NCI-H2107 (cell line): Measurements from ENCODE around the gene SMARCB1.

Source experiments
- DNase-seq: peaks from one replicate; lab custom pipeline; 2025; lab: John Stamatoyannopoulos, UW

SMARCB1 gene

DNA sequence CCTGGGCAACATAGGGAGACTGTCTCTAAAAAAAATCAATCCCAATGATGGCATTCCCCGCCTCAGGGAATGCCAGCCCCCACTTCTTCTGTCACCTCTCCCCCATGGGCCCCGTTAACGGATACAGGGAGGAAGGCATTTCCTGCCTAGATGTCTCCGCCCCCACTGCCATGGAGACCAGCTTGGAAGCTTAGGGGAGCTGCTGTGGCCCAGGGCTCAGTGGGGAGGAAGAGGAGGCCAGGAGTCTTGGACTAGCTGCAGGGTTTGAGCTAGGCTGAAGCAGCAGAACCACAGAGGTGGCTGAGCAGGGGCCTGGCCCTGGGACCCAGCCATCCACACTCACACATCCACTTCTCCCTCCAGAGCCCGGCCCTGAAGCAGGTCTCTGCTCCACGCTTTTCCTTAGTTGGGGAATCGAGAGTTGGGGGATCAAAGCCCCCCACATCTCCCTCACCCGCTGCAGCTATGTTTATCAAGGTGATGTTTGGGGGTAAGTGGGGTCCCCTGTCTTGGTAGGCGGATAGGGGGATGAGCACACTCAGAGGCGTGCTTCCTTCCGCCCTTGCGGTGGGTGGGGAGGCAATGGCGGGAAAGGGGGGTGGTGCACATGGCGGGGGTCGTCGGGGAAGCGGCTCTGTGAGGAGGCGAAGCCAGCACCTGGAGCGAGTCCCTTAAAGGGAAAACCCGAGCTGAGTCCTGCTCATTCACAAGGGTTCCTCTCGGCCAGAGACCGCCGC lies 23.8 kb upstream of the SMARCB1 start, which contains the start of gene C22orf15:
Gene C22orf15, plus strand, starts transcription at position 149 of the 737 bp plus-strand sequence. Its CDS starts 317 bp downstream, at position 466.
- no peak for DNase-seq

DNA sequence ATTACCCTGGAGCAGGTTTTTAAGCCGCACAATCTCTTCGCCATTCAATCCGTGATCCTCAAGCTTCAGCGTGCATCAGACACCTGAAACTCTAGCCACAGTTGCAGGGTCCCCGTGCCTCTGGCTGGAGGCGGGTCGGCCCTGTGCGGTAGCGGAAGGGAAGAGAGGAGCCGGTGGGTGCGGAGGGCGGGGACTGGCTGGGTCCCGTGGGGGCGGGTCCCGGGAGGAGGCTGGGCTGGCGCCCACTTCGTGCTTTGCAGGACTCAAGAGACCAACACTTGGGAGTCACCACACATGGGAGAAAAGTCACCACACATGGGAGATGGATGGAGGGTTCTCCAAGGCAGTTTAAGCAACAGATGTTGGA lies 23.2 kb upstream of the SMARCB1 start:
- no peak for DNase-seq

DNA sequence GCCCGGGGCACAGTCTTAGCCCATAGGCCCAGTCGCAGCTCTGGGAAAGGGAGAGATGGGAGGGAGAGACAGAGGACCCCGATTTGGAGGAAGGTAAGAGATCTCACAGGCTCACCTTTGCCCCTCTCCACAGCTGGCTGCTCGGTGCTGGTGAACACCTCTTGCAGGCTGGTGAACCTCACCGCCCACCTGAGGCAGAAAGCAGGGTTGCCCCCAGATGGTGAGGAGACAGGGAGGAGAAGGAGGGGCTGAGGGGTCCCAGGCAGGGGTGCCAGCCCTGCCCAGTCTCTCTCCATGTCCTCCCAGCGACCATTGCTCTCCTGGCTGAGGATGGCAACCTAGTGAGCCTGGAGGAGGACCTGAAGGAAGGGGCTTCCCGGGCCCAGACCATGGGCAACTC lies 22.8 kb upstream of the SMARCB1 start:
- no peak for DNase-seq

DNA sequence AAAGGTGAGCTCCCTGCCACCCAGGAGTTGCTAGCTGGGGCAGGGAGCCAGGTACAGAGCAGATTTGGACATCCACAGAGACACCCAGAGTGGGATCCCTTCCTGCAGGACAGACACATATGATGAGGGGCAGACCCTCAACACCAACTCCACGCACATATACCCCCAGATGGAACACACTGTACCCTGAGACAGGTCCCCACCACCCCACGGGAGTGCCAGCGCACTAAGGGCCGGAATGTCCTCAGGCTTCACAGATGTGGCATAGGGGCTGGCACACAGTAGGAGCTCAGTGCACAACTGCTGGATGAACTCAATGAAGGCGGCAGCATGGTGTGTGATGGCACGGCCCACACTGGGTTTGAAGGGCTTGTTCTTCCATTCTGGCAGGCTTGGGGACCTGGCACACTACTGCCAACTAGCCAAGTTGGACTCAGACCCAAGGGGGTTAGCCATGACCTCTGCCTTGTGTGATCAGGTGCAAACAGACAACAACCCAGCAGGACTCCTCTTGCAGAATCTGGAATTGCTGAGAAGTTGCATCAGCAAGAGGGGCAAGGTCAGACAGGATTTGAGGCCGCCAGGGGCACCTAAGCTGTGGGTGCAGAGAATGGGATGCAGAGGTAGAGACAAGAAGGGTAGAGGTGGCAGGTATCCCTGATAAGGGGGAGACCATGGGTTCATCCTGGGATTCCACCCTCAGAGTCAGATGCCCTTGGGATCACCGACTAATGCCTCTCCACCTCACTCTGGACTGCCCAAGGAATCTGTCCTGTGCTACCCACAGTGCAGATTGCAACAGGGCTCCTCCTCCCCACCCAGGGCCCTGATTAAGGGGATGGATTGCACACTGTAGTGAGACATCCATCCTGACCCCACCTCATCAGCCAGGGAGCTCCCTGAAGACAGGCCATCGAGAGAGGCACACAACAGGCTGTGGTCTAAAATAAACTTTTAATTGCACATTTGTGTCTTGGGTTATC lies 21.6 kb upstream of the SMARCB1 start:
- no peak for DNase-seq

DNA sequence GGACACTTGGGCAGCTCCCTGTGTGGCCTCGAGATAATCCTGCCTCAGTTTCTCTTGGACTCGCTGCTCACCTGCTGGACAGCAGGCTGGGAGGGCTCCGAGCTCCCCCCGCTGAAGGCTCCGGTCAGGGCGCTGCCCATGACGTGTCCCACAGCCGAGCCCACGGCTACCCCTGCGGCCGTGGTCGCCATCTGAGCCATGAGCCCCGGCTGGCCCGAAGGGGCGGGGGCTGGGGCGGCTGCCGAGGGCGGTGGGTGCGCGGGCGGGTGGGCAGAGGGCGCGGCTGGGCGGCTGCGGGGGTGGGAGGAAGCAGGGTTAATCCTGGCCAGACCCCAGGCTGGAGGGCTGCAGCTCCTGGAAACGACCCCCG lies 19.5 kb upstream of the SMARCB1 start:
- DNase-seq = no peak

DNA sequence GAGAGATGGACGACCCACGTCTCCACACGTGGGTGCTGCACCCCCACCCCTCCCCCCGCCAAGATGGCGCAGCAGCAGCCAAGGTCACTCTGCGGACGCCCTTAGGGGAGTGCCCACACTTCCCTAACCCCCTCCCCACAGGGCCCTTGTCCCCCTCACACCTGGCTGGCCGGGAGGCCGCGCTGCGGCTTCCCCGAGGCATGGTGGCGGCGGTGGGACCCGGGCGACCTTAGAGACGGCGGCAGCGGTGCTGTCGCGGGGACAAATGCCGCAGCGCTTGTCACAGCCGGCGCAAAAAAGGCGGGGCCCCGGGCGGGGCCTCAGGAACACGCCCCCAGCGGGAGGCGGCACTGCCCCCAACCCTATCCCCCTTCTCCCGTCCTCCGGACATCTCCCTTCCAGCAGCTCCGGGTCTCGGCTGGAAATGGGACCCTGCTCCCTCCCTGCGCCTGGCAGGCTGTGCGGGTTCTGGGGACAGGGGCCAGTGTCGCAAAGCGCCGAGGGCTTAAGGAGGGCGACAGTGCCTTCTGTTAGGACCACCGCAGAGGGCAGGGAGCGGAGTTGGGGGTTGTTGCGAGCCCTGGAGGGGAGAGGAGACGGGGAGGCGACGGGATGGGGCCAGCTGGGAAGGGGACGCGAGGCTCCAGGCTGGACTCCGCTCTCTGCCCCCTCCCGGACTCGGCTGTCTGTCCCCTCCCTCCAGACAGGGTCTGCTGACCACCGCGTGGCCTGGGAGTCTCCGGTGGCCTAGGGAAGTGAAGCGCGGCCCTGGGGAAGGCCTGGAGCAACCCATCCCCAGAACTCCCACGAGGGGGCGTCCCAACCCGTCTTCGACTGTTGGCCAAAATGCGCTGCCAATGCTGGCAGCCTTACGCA lies 18.9 kb upstream of the SMARCB1 start, which contains the start of gene CHCHD10:
Gene CHCHD10, minus strand, starts transcription at position 300 of the 876 bp plus-strand sequence. Its CDS starts 98 bp downstream, at position 202.
- DNase-seq = peak; percentile 45

DNA sequence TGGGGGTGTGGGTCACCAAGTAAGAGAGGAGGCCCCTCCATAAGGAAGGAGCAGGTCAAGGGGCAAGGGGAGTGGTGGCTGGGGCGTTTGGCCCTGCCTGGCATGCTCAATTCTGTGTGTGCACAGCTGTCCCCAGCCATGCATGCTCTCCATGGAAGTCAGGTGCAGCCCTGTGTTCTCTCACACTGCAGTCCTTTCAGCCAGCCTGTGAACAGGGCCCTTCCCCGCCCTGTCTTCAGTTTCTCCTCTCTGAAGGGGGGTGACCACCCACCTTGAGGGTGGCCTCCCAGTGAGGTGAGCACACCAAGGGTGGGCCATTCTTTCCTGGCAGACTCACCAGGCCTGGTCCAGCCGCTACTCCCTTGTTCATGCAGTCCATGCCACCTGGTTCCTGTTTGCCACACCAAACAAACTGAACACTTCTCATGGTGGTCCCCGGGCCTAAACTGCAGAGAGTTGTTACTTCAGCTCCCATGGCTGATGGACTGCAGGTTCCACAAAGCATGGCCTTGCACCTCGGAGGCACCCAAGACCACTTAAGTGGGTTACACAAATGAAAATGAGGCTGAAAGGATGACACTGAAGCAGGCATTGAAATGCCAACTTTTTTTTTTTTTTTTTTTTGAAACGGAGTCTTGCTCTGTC lies 17.3 kb upstream of the SMARCB1 start:
- DNase-seq = no peak

DNA sequence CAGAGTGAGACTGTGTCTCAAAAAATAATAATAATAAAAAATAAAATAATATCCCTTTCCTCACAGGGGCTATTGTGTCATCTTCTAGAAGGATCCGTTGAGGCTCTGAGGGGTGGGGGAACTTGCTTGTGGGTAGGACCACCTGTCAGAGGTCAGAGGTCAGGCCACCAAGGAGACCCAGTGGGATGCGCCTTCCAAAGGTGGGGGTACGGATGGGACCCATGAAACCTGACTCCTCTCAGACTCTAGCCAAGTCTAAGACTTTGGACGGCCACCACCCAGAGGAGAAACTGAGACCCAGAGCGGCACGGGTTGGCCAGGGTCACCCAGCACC lies 14.5 kb upstream of the SMARCB1 start:
- no peak for DNase-seq

DNA sequence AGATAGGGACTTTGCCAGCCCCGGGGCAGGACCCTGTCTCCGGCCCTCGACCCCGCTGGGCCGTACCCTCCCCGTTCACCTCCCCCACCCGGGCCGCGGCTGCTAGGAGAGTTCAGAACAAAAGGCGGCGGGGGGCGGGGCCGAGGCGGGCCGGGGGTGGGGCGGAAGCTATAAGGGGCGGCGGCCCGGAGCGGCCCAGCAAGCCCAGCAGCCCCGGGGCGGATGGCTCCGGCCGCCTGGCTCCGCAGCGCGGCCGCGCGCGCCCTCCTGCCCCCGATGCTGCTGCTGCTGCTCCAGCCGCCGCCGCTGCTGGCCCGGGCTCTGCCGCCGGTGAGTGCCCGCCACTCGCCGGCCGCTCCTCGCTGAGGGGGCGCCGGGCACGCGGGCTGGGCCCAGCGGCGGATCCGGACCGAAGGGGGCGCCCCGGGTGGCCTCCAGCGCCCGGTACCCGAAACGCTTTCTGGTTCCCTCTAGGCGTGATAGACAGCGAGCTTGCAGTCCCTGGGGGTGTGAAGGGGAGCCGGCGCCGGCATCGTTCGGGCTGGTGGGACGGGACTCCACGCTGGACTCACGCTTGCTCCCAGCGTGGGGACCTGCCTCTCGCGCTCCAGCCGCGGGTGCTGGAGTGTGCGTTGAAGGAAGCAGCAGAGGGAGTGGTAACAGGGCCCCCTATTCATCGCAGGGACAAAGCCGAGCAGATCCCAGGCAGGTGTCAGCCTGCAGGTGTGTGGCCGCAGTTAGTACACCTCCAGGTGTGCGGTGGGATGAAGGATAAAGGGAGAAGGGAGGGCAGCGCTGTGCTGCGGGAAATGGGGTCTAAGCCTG lies 13.9 kb upstream of the SMARCB1 start, which contains the start of gene MMP11:
Gene MMP11, plus strand, starts transcription at position 201 of the 825 bp plus-strand sequence. Its CDS starts 22 bp downstream, at position 223.
- DNase-seq = no peak

DNA sequence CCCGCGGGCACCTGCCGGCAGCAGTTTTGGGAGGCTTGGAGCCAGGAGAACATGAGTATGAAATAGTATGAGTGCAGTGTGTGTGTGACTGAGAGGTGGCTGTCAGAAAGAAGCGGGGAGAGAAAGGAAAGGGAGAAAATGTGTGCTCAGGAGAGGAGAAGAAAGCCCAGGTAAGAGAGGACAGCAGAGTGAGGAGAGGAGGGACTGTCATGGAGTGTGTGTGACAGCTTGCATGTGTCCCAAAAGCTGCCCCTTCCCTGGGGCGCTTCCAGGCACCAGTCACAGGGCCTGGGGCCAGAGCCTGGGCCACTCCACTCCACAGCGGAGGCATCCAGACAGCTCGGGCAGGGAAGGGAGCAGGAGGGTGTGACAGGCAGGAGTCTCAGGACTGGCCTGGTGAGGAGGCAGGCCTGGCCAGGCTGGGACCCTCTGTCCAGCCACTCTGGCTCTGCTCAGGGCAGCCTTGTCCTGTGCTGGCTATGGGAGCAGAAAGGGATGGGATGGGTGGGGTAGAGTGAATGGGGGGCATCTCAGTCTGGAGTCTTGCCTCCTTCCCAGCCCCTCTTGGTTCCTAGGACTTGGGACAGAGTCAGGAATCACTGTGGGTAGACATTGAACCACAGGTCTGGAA lies 13.2 kb upstream of the SMARCB1 start:
- no peak for DNase-seq

DNA sequence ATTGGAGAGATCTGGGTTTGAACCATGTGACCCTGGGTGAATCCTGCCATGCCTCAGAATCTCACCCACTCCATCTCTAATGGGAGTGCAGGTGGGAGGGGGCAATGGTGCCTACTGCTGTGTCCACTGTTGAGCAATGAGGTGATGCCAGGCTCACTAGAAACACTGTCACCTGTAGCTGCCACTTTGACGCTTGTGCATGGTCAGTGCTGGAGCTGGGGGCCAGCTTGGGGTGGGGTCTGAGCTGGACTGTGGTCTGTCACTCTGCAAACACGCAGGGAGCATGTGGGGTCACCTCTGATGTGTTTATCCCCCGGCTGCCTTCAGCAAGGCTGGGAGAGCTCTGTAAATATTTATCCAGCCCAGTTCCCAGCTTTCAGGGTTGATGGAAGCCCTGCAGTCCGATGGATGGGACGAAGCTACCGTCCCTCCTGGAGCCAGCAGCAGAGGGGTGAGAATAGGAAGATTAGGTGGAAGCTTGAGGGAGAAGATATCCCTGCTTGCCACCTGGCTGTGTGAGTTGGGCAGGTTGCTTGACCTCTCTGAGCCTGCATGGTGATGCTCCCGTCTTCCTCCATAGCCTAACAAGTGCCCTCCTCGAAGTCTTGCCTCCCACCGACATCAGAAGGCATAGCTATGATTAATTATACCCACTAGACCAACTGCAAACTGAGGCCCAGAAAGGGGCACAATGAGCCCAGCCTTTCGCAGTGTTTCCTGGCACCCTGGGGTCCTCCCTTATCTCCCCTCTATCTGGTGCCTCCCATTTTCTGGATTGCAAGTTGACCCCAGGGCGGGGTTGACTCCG lies 12.4 kb upstream of the SMARCB1 start:
- no peak for DNase-seq

DNA sequence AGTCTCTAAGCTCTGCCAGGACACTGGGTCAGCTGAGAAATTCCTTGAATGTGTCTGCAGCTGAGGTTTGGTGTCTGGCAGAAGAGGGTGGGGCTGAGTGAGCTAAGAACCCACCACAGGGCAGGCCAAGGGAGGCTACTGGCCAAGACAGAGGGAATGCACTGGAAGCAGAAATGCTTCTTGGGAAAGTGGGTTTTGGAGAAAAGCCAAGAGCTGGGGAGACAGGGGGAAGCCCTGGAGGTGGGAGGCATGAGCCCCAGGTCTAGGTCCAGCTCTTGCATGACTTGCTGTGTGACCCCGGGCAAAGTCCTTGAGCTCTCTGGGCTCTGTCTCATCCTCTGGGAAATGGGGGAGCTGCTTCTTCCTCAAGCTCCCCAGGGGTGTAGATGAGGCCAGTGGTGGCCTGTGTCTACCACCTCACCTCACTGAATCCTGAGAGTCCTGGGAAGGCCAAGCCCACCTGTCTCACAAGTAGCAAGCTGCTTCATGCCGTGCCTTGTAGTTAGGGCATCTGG lies 11.8 kb upstream of the SMARCB1 start:
- DNase-seq = no peak

DNA sequence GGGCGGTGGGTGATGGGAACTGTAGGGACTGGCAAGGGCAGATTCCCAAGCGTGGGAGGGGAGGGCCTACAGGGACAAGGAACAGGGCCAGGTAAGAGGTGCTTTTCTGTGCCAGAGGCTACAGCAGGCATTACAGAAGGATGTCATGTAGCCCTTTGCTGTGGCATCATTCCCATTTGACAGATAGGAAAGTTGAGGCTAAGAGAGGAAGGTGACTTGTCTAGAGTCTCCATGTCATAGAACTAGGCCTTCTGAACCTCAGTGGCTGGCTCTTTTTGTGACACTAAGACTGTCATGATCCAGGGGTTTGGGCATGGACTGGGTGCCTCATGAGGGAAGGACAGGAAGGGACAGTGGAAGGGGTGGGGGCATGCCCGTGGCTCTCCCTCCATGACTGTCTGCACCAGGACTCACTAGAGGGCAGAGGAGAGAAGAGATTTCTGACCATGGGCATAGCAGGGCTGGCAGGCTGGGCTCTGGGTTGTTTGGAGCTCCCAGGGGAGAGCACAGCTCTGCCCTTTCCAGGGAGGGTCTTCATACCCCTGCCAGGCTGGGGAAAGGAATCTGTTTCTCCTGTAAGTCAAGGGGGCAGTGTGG lies 10.9 kb upstream of the SMARCB1 start:
- DNase-seq = no peak

DNA sequence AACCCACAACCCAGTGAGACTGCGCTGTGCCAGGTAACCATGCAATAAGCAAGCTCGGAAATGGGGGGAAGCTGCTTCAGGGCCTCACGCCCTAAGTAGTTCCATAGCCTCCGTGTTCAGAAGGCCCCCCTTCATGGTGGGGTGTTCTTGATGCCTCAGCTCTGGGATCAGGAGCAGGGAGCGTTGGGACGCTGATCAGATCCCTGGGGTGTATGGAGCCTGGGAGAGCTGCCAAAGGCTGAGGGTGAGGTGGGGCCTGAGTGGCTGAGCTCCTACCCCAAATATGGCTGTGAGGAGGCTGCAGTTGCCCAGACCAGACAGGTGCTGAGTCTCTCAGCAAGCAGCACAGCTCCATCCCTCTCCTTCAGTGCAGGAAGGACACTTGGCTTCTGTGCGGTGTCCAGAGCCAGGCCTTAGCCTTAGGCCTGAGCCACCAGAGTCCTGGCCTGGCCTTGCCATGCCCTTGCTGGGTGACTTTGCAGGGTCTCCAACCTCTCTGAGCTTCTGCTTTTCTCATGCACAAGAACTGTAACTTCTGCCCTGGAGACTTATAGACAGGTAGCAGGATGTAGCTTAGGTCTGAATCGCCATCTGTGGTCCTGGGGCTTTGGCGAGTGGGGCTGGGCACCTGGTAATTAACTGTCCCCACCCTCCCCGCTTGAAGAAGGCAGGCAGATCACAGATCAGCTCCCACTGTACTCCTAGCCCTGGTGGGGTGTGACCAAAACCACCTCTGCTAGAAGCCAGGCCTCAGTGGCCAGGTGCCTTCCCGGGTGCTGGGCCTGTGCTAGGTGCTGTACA lies 8.8 kb upstream of the SMARCB1 start:
- no peak for DNase-seq

DNA sequence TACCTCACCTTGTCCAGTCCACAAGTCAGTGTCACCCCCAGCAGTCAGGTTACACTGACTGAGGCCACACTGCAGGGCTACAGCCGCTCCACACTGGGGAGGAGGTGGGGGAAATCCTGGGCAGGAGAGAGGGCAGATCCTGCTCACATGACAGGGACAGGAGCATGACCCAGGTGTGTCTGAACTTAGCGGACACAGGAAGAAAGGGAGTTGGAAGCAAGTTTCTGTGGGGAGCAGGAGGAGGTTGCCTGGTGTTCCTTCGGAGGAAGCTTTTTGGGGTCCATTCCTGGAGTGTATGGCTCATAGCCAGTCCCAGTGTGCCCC lies 8.2 kb upstream of the SMARCB1 start:
- no peak for DNase-seq

DNA sequence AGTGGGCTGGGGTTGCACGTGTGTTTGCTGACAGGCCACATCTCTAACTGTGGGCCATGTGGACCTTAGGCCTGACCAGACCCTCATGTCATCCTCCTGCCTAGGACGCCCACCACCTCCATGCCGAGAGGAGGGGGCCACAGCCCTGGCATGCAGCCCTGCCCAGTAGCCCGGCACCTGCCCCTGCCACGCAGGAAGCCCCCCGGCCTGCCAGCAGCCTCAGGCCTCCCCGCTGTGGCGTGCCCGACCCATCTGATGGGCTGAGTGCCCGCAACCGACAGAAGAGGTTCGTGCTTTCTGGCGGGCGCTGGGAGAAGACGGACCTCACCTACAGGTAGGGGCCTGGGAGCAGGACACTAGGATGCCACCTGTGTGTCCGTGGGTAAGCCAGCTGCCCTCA lies 7.7 kb upstream of the SMARCB1 start:
- no peak for DNase-seq

DNA sequence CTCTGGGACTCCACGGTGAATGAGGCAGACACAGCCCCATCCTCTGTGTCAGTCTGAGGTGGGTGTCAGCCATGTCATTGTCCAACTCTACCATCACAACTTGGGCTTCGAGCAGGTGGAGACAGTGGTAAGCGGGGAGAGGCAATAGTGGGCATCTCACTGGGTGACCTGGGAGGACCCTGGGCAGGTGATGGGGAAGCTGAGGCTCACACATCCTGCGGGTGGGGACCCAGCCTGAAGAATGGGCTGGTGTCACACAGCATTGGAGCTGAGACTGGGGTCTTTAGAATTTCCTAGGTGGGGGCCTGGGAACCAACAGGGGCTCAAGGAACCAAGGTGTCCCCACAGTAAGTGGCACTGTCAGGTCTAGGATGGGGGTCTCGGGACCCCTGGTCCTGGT lies 7.0 kb upstream of the SMARCB1 start:
- no peak for DNase-seq
